Astrocyte (in vitro differentiated cells and primary cell): ENCODE data around the gene VEGFA. TPM values are rescaled to one million over a fixed set of nuclear protein-coding genes. Genes with fewer than 3 reads are reported as not detected.

Experiments
- DNase-seq: peaks from one replicate; pipeline ENCODE4 v3.0.0-alpha.2; 2010; ENCODE audit warnings: low read depth
- FAIRE-seq: peaks from 2 replicates; lab custom pipeline; 2011; peaks lifted over from hg19 to GRCh38; lab: Jason Lieb, UNC
- H2AFZ ChIP-seq: 2 replicates; pipeline ENCODE4 v1.6.0; 2012; ENCODE audit warnings: low read depth, low read length, inconsistent platforms
- H3K27ac ChIP-seq: 2 replicates; pipeline ENCODE4 v1.5.1; 2011; ENCODE audit warnings: low read depth, low read length, inconsistent platforms
- H3K27me3 ChIP-seq: 2 replicates; pipeline ENCODE4 v1.6.0; 2011; ENCODE audit warnings: low read length, inconsistent platforms; ENCODE audit not compliant: insufficient read depth
- H3K36me3 ChIP-seq: 2 replicates; pipeline ENCODE4 v1.5.1; 2011; ENCODE audit warnings: low read length, inconsistent platforms; ENCODE audit not compliant: insufficient read depth
- H3K4me1 ChIP-seq: 2 replicates; pipeline ENCODE4 v1.5.1; 2011; ENCODE audit warnings: low read length, inconsistent platforms; ENCODE audit not compliant: insufficient read depth
- H3K4me2 ChIP-seq: 2 replicates; pipeline ENCODE4 v1.6.0; 2012; ENCODE audit warnings: low read length, inconsistent platforms
- H3K4me3 ChIP-seq: 2 replicates; pipeline ENCODE4 v1.5.1; 2011; ENCODE audit warnings: low read depth, mild to moderate bottlenecking, low read length, inconsistent platforms; ENCODE audit not compliant: insufficient read depth
- H3K79me2 ChIP-seq: 2 replicates; pipeline ENCODE4 v1.6.0; 2012; ENCODE audit warnings: mild to moderate bottlenecking, low read length, inconsistent platforms; ENCODE audit not compliant: insufficient read depth
- H3K9ac ChIP-seq: 2 replicates; pipeline ENCODE4 v1.6.0; 2012; ENCODE audit warnings: mild to moderate bottlenecking, low read length, inconsistent platforms
- H3K9me3 ChIP-seq: 2 replicates; pipeline ENCODE4 v1.5.1; 2012; ENCODE audit warnings: low read depth, mild to moderate bottlenecking, low read length, inconsistent platforms; ENCODE audit not compliant: insufficient read depth
- H4K20me1 ChIP-seq: 2 replicates; pipeline ENCODE4 v1.6.0; 2012; ENCODE audit warnings: low read length, inconsistent platforms; ENCODE audit not compliant: insufficient read depth
- H3K27ac Mint-ChIP-seq: one replicate; pipeline ENCODE4 v1.8.0; 2021; ENCODE audit warnings: mild to moderate bottlenecking, mixed read lengths; ENCODE audit not compliant: unreplicated experiment
- H3K27me3 Mint-ChIP-seq: one replicate; pipeline ENCODE4 v1.8.0; 2021; ENCODE audit warnings: low read depth, mixed read lengths; ENCODE audit not compliant: unreplicated experiment
- H3K36me3 Mint-ChIP-seq: one replicate; pipeline ENCODE4 v1.8.0; 2021; ENCODE audit warnings: low read depth, mixed read lengths; ENCODE audit not compliant: unreplicated experiment
- H3K4me1 Mint-ChIP-seq: one replicate; pipeline ENCODE4 v1.8.0; 2021; ENCODE audit warnings: low read depth, mixed read lengths; ENCODE audit not compliant: unreplicated experiment
- H3K4me3 Mint-ChIP-seq: one replicate; pipeline ENCODE4 v1.8.0; 2021; ENCODE audit warnings: mild to moderate bottlenecking, moderate library complexity, mixed read lengths; ENCODE audit not compliant: unreplicated experiment
- H3K9me3 Mint-ChIP-seq: one replicate; pipeline ENCODE4 v1.8.0; 2021; ENCODE audit warnings: mild to moderate bottlenecking, mixed read lengths; ENCODE audit not compliant: unreplicated experiment
- CTCF ChIP-seq: IDR thresholded peaks from 2 replicates; pipeline ENCODE4 v1.5.1; 2011; ENCODE audit warnings: low read depth, mild to moderate bottlenecking, inconsistent platforms, low read length, moderate library complexity; ENCODE audit not compliant: insufficient read depth
- EZH2 ChIP-seq: IDR thresholded peaks from 2 replicates; pipeline ENCODE4 v1.6.1; 2012; ENCODE audit warnings: mild to moderate bottlenecking, low read length, inconsistent platforms; ENCODE audit not compliant: insufficient read depth
- total RNA-seq: library from RNA; stranded (reverse); gene quantifications from 2 replicates; pipeline ENCODE4 v1.2.1, GENCODE V29; 2021

Gene VEGFA
- total RNA-seq, 1 donor from 2014 or later: 144 TPM

- Histone ChIP-seq H3K9ac (no peak overlapping the region), H3K27me3 (peaks cover 4% of the 10 kb centered on the region), H3K4me3 (no peak overlapping the region), H4K20me1 (peaks cover 25% of the 10 kb centered on the region), H3K79me2 (no peaks in the 10 kb centered on the region), H3K4me1 (no peaks in the 10 kb centered on the region), H3K4me2 (no peak overlapping the region), H3K9me3 (no peaks in the 10 kb centered on the region), H3K27ac (no peak overlapping the region), H3K36me3 (peaks cover 7% of the 10 kb centered on the region), H2AFZ (no peak overlapping the region)
- no peak overlapping the region for H3K4me3 Mint-ChIP-seq
- peaks cover 1% of the 10 kb centered on the region for H3K4me1 Mint-ChIP-seq
- DNase-seq (no peak), FAIRE-seq (no peak)
- TF ChIP-seq CTCF (no peak), EZH2 (no peak)
- no peak overlapping the region for H3K27ac Mint-ChIP-seq
- peaks cover 27% of the 10 kb centered on the region for H3K27me3 Mint-ChIP-seq
- H3K9me3 Mint-ChIP-seq: no peaks in the 10 kb centered on the region
- peaks cover 14% of the 10 kb centered on the region for H3K36me3 Mint-ChIP-seq
Observed at GRCh38 chr6:43788301-43788700, 18.3 kb downstream of the VEGFA start.

GRCh38 chr6:43789447-43789846 is 19.4 kb downstream of the VEGFA start:
- Mint-ChIP-seq H3K27me3 (peaks cover 34% of the 10 kb centered on the region), H3K9me3 (no peaks in the 10 kb centered on the region), H3K4me1 (no peaks in the 10 kb centered on the region), H3K36me3 (peaks cover 7% of the 10 kb centered on the region), H3K27ac (no peak overlapping the region), H3K4me3 (no peak overlapping the region)
- Histone ChIP-seq H3K9ac (no peak overlapping the region), H3K27ac (no peak overlapping the region), H3K27me3 (peaks cover 6% of the 10 kb centered on the region), H3K4me2 (no peak overlapping the region), H3K4me1 (no peaks in the 10 kb centered on the region), H3K4me3 (no peak overlapping the region), H3K9me3 (no peaks in the 10 kb centered on the region), H2AFZ (no peak overlapping the region), H3K36me3 (peaks cover 7% of the 10 kb centered on the region), H4K20me1 (peaks cover 17% of the 10 kb centered on the region), H3K79me2 (no peaks in the 10 kb centered on the region)
- no peak for FAIRE-seq
- no peak for DNase-seq
- TF ChIP-seq EZH2 (no peak), CTCF (no peak)

GRCh38 chr6:43790031-43790430 is 20.0 kb downstream of the VEGFA start:
- Histone ChIP-seq H3K9me3 (no peaks in the 10 kb centered on the region), H3K36me3 (peaks cover 5% of the 10 kb centered on the region), H2AFZ (no peak overlapping the region), H3K4me1 (no peaks in the 10 kb centered on the region), H3K4me2 (no peak overlapping the region), H3K4me3 (no peak overlapping the region), H3K9ac (no peak overlapping the region), H4K20me1 (peaks cover 15% of the 10 kb centered on the region), H3K79me2 (no peaks in the 10 kb centered on the region), H3K27ac (no peak overlapping the region), H3K27me3 (peaks cover 6% of the 10 kb centered on the region)
- Mint-ChIP-seq H3K27ac (no peak overlapping the region), H3K27me3 (peaks cover 39% of the 10 kb centered on the region), H3K36me3 (peaks cover 3% of the 10 kb centered on the region), H3K4me1 (no peaks in the 10 kb centered on the region), H3K4me3 (no peak overlapping the region), H3K9me3 (no peaks in the 10 kb centered on the region)
- no peak for FAIRE-seq
- TF ChIP-seq EZH2: no peak
- TF ChIP-seq CTCF: no peak
- DNase-seq: no peak
